Embryonic facial prominence (tissue), 1 donor: ENCODE measurements around the gene MIPOL1.
"Not testable (repeated sequence)": the region's sequence is repeated elsewhere in the genome, so short reads cannot be mapped to it uniquely, and the experiment has no call there.

Experiments
- DNase-seq: peaks from one replicate; pipeline ENCODE4 v3.0.0-alpha.2; 2016; ENCODE audit errors: extremely low spot score

The MIPOL1 gene

DNA sequence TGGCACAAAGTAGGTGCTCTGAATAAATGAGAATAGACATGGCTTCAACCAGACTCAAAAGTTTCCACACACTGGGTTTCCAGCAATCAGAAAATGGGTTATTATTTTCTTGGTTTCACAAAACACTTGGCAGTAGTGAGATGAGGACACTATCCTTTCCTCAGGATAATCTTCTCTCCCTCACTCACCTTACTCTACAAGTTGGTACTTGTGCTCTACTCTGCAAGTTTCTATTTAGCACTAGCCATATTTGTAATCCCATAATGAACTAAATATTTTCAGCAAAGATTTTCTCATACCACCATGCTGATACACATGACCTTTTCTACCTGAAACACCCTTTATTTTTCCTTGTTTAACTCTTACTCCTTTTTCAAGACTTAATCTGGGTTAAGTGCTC lies 259.6 kb downstream of the MIPOL1 start:
- DNase-seq: no peak

DNA sequence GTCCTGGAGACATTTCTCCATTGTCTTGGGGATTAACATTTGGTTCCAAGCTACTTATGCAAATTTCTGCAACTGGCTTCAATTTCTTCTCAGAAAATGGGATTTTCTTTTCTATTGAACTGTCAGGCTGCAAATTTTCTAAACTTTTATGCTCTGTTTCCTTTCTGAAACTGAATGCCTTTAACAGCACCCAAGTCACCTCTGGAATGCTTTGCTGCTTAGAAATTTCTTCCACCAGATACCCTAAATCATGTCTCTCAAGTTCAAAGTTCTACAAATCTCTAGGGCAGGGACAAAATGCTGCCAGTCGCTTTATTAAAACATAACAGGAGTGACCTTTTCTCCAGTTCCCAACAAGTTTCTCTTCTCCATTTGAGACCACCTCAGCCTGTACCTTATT lies 264.7 kb downstream of the MIPOL1 start:
- not testable (repeated sequence) for DNase-seq

DNA sequence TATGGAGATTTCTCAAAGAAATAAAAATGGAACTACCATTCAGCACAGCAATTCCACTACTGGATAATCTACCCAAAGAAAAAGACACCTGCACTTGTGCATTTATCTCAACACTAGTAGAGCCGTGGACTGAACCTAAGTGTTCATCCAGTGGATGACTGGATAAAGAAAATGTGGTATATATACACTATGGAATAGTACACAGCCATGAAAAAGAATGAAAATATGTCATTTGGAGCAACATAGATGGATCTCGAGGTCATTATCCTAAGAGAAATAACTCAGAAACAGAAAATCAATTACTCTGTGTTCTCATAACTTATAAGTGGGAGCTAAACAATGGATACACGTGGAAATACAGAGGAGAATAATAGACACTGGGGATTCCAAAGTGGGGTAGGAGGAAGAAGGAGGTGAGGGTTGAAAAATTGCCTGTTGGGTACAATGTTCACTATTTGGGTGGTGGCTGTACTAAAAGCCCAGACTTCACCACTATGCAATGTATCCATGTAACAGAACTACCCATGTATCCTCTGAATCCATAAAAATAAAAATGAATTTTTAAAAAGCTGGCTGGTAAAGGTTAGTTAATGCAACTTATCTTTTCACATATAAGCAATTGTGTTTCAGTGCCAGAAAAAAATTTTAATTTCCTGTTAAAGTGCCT lies 266.6 kb downstream of the MIPOL1 start:
- no peak for DNase-seq

DNA sequence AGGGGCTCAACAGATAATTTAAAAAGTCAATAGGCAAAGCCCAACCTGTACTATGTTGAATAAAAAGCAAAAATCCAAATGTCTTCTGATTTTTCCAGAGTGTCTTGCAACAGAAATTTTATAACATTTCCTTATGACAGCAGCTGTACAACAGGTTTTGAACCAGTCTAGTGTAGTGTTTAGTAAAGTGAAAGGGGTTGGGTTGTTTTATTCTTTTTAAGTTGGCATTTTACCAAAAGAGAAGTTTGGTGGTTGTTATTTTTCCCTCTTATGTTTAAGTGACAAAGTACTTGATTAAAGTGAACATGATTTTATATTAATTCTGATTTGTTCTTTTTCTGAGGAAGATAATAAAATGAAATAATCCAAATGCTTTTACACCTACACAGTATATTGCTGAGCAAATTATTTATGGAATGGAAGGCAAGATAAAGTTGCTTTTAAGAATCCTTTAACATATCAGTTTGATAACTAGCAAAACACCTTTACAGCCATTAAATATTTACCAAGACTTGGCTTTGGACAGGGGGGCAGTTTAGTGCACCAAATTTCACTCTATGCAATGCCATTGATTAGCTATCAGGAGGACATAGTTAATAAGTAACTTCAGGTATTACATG lies 268.4 kb downstream of the MIPOL1 start:
- peak; percentile 19 for DNase-seq

DNA sequence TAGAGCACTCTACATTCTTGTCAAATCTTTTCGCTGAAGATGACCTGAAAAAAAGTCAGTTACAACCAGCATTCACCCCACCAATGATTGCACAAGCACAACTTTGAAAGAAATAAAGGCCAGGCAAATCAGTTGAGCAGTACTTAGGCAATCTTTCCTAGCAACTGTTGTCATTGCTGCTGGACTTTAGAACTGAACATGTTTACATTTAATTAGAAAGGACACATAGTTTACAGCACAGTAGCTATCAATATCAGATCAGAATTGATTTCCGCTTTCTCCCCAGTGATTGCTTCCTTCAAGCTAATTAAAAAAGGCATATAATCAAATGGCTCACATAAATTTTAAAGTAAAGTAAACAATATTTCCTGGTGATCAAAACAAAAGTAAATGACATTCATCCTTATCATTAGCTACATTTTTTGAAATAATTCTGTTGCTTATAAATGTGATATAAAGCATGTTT lies 268.9 kb downstream of the MIPOL1 start:
- no peak for DNase-seq

DNA sequence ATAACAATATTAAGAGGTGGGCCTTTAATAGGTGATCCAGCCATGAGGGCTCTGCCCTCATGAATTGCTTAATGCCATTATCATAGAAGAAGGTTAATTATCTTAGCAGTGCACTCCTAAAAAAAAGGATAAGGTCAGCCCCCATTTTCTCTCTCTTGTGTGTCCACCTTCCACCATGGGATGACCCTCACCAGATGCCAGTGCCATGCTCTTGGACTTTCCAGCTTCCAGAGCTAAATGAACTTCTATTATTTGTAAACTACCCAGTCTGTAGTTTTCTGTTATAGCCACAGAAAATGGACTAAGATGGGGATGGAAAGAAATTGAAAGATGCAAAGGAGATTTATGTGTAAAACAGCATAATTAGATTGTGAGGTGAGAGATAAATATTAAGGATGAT lies 271.9 kb downstream of the MIPOL1 start:
- DNase-seq: no peak

DNA sequence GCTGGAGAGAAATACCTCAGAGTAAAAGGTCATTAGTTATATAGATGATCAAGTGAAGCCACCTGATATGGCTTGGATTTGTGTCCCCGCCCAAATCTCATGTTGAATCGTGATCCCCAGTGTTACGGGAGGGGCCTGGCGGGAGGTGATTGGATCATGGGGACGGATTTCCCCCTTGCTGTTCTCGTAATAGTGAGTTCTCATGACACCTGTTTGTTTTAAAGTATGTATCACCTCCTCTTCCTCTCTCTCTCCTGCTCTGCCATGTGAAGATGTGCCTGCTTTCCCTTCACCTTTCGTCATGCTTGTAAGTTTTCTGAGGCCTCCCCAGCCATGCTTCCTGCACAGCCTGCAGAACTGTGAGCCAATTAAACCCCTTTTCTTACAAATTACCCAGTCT lies 272.5 kb downstream of the MIPOL1 start:
- DNase-seq: no peak

DNA sequence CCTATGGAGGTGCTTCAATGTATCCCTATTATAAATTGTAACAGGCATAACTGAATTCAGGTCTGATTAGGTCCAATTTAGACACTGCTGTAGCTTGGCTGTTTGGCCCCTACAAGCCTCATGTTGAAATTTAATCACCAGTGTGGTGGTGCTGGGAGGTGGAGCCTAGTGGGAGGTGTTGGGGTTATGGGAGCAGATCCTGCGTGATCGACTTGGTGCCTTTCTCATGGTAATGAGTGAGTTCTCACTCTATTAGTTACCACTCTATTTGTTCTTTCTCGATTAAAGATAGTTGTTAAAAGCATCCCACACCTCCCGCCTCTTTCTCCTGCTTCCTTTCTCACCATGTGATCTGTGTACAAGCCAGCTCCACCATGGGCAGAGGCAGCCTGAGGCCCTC lies 275.2 kb downstream of the MIPOL1 start:
- DNase-seq: no peak

DNA sequence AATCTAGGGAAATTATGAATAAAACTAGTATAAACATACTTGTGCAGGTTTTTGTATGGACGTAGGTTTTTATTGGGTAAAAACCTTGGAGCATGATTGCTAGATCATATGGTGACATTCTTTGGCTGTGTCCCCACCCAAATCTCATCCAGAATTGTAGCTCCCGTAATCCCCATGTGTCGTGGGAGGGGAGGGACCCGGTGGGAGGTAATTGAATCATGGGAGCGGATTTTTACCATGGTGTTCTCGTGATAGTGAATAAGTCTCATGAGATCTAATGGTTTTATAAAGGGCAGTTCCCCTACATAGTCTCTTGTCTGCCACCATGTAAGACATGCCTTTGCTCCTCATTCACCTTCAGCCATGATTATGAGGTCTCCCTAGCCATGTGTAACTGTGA lies 276.5 kb downstream of the MIPOL1 start:
- no peak for DNase-seq

DNA sequence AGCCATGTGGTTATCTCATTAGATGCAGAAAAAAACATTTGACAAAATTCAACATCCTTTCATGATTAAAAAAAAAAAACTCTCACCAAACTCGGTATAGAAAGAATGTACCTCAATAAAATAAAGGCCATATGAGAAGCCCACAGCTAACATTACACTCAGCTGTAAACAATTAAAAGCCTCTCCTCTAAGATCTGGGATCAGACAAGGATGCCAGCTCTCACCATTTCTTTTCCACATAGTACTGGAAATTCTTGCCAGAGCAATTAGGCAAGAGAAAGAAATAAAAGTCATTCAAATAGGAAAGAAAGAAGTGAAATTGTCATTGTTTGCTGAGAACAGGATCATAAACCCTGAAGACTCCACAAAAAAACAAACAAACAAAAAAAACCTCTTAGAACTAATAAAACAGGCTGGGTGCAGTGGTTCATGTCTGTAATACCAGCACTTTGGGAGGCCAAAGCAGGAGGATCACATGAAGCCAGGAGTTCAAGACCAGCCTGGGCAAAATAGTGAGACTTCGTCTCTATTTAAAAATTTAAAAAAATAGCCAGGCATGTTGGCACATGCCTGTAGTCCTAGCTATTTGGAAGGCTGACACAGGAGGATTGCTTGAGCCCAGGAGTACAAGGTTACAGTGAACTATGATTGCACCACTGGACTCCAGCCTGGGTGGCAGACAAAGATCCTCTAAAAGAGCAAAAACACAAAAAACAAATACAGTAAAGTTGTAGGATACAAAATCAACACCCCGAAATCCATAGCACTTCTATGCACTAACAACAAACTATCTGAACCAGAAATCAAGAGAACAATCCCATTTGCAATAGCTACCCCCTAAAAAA lies 282.9 kb downstream of the MIPOL1 start:
- DNase-seq: no peak

DNA sequence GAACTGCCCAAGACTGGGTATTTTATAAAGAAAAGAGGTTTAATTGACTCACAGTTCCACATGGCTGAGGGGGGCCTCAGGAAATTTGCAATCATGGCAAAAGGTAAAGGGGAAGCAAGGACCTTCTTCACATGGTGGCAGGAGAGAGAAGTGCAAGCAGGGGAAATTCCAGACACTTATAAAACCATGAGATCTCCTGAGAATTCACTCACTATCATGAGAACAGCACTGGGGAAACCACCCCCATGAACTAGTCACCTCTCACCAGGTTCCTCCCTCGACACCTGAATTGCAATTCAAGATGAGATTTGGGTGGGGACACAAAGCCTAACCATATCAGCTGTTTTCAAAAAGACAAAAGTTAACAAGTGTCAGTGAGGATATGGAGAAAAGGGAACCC lies 284.7 kb downstream of the MIPOL1 start:
- no peak for DNase-seq

DNA sequence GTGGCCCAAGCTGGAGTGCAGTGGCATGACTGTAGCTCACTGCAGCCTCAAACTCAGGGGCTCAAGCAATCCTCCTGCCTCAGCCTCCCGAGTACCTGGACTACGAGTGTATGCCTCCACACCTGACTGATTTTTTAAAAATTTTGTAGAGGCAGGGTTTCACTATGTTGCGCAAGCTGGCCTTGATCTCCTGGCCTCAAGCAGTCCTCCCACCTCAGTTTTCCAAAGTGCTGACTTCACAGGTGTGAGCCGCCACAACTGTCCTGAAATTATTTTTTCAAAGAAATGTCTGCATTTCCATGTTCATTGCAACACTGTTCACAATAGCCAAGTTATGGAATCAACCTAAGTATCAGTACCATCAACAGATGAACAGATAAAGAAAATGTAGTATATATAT lies 285.9 kb downstream of the MIPOL1 start:
- DNase-seq: no peak

DNA sequence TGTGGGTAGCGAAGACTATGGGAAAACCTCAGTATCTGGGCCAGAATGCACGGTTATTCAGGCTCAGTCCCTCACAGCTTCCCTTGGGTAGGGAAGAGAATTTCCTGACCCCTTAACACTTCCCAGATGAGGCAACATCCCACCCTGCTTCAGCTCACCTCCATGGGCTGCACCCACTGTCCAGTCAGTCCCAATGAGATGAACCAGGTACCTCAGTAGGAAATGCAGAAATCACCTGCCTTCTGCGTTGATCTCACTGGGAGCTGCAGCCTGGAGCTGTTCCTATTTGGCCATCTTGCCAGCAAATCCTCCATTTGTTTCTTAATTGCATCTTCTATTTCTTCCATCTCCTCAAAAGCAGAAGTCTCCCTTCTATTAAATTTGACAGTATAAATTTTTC lies 292.9 kb downstream of the MIPOL1 start:
- no peak for DNase-seq

DNA sequence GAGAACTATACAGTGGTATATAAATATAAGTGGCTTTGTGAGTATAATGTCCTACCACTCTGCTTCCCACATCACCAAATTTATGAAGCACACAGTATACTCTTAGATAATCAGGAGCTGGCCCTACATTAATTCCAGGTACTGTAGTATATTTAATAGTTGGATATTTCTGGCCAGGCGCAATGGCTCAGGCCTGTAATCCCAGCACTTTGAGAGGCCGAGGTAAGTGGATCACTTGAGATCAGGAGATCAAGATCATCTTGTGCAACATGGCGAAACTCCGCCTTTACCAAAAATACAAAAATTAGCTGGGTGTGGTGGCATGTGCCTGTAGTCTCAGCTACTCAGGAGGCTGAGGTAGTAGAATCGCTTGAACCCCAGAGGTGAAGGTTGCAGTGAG lies 293.3 kb downstream of the MIPOL1 start:
- DNase-seq: no peak

DNA sequence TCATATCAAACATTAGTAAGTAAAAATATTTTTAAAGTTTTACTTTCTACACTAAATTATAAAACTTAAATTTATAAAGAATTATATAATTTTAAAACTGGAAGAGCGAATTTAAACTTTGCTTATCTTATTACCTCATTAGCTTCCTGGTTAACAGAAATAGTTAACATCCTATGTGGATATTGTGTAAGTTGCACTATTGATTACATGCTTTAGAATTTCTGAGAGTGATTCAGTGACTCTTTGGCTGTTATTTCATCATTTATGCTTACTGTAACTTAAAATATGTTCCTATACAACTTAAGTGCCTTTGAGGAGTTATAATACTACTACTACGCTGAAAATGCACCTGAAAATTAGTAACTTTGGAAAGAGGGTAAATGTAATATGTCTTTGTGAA lies 295.9 kb downstream of the MIPOL1 start:
- no peak for DNase-seq

DNA sequence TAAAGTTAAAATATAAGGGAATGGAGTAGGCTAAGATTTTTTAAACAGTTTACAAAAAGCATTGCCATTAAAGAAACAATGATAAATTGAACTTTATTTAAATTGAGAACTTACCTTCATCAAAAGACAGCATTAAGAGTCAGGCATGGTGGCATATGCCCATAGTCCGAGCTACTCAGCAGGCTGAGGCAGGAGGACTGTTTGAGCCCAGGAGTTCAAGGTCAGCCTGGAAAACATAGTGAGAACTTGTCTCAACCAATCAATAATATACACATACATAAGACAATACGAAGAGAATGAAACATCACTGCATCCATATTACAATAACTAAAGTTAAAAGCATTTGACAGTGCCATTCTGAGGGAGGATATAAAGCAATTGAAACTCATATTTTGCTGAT lies 299.7 kb downstream of the MIPOL1 start:
- no peak for DNase-seq

DNA sequence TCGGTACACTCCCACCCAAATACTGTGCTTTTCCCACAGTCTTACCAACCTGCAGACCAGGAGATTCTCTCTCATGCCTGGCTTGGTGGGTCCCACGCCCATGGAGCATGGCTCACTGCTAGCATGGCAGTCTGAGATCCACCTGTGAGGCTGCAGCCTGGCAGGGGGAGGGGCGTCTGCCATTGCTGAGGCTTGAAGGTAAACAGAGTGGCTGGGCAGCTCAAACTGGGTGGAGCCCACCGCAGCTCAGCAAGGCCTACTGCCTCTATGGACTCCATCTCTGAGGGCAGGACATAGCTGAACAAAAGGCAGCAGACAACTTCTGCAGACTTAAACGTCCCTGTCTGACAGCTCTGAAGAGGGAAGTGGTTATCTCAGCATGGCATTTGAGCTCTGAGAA lies 304.1 kb downstream of the MIPOL1 start:
- no peak for DNase-seq

DNA sequence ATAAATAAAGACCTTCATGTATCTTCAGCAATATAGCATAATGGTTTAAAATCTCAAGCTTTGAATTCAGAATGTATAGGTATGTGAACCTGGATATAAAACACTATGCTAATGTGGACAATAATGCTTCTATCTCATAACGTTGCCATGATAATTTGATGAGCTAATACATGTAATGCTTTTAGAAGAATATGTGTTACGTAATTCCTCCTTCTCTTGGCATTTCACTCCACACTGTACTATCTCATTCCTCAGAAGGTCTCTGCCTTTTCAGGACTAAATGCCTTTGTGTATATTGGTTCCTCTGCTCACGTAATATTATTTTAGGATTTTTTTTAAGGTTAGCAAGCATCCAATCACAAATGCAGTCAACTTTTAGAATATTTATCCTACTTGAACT lies 310.8 kb downstream of the MIPOL1 start:
- DNase-seq: no peak

DNA sequence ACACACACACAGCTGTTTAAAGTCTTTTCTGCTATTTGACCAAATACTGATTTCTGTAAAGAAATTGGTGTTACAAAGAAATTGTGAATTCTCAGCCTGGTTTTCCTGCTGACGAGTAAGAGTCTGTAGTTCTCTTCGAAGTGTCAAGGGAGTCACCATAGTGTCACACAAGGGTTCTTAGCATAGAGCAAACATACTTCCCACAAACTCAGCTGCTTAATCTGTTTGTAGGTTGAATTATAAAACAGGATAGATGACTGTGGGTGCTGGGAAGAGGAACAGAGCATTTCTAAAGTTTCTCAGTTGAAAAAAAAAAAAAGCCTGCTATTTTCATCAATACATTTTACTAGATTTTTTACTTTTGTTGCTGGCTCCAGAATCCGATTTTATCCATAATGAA lies 314.4 kb downstream of the MIPOL1 start:
- no peak for DNase-seq

DNA sequence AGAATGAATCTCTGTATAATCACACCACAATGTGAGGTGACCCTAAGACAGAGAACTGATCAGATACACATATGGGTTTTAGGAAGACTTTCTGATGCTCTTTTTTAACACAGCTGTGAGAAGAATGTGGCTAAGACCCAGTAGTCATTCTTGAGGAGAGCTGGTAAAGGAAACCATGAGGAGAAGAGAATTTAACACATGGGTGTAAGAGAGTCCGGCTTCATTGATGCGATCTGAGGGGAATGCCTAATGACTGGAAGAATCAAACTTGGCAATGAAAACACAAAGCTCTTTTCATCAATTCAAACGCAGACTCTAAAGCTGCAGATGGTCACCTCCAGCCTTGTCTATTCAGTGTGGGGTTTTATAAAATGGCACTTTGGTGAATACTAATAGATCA lies 318.0 kb downstream of the MIPOL1 start:
- no peak for DNase-seq

DNA sequence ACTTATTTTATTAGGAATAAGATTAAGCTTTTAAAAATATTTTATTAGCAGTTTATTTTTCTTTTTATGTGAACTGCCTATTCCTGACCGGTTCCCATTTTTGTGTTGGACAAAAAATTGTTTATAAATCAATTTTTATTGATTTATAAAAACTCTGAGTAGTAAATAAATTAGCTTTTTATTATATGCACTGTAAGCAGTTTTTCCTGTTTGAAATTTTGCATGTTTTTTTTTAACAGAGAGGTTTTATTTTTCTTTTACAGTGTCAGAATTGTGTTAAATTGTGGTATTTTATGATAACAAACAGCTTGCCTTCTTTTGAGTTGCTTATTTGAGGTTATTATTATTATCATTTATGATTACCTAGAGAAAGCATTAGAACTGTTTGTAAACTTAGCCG lies 329.3 kb downstream of the MIPOL1 start:
- no peak for DNase-seq

DNA sequence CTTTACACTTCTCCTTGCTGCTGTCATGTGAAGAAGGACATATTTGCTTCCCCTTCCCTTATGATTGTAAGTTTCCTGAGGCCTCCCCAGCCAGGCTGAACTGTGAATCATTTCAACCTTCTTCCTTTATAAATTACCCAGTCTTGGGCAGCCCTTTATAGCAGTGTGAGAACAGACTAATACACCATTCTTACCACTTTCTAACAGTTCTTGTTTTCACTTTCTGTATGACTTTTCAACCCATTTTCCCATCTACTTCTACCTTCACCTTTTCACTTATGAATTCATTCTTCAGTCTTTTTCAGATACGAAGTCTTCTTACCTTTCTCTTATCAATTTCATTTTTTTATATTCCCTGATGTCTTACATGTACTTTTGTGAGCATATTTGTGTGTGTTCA lies 342.3 kb downstream of the MIPOL1 start:
- no peak for DNase-seq

DNA sequence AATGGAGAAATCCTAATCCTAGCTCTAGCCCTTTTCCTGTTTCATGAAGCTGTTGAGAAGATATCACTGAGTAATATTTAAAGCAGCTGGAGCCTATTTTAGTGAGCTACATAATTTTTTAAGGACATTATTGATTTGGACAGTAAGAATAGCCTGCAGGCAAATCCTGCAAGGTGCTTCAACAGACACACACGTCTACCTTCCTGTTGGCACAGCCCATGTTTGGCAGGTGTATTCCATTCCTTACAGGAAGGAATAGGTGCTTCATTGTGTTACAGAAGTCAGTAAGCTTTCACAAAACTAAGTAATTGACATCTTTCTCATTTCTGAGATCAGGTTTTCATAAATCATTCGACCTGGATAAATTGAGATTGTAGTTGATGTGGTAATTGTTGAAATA lies 346.7 kb downstream of the MIPOL1 start:
- DNase-seq: no peak
